Endothelial cell of umbilical vein (primary cell): Measurements from ENCODE around the gene ACER1. TPM values are rescaled to one million over a fixed set of nuclear protein-coding genes. Genes with fewer than 3 reads are reported as not detected.

Experiments used
- BruUV-seq: library from RNA; stranded (reverse); fragments of 400-500 nt; replicated peaks from 2 replicates; lab custom pipeline; 2021; lab: Mats Ljungman, UMichigan
- CTCF ChIA-PET: fragments of 300-600, 350-600 bp; sonication (Branson Sonifier 250); formaldehyde crosslinking; loops from one replicate; lab custom pipeline; 2021; ENCODE audit warnings: antibody characterized with exemption, inconsistent platforms; lab: Charles Lee
- POLR2A ChIA-PET: fragments of 300-600, 350-600 bp; sonication (Branson Sonifier 250); formaldehyde crosslinking; loops from one replicate; lab custom pipeline; 2021; ENCODE audit warnings: antibody characterized with exemption, inconsistent platforms; lab: Charles Lee
- DNase-seq: peaks from one replicate; pipeline ENCODE4 v3.0.0-alpha.2; 2011; ENCODE audit warnings: low read depth, low spot score
- FAIRE-seq: peaks from 2 replicates; lab custom pipeline; 2011; peaks lifted over from hg19 to GRCh38; lab: Jason Lieb, UNC
- H2AFZ ChIP-seq: 2 replicates; pipeline ENCODE4 v1.6.0; 2012; ENCODE audit warnings: low read depth, low read length, control low read depth, inconsistent platforms
- H3K27ac ChIP-seq: 2 replicates; pipeline ENCODE4 v1.5.1; 2011; ENCODE audit warnings: low read depth, mild to moderate bottlenecking, control low read depth, low read length, moderate library complexity; ENCODE audit not compliant: insufficient read depth
- H3K27me3 ChIP-seq, 2 experiments: 2 replicates each; pipeline versions ENCODE4 v1.6.0 to v1.6.1; 2011; ENCODE audit warnings: low read length in 2 of 2, mixed read lengths in 1 of 2; ENCODE audit not compliant: control insufficient read depth in 2 of 2, insufficient read depth in 2 of 2
- H3K36me3 ChIP-seq, 2 experiments: 2 replicates in 1 of 2; 3 replicates in 1 of 2; pipeline ENCODE4 v1.5.1; 2011; ENCODE audit warnings: low read length in 2 of 2, mild to moderate bottlenecking in 1 of 2, moderate library complexity in 1 of 2; ENCODE audit not compliant: control insufficient read depth in 2 of 2, insufficient read depth in 2 of 2; ENCODE audit errors: extremely low read depth in 1 of 2
- H3K4me1 ChIP-seq: 3 replicates; pipeline ENCODE4 v1.5.1; 2011; ENCODE audit warnings: mild to moderate bottlenecking, low read length; ENCODE audit not compliant: control insufficient read depth, insufficient read depth; ENCODE audit errors: extremely low read depth
- H3K4me2 ChIP-seq: 2 replicates; pipeline ENCODE4 v1.6.1; 2011; ENCODE audit warnings: low read length, control low read depth, mixed read lengths; ENCODE audit not compliant: insufficient read depth
- H3K4me3 ChIP-seq, 3 experiments: fragments of 200-600 bp in 1 of 3; sonication (generic), shearing (Covaris generic) in 1 of 3; replicated peaks in 1 of 3; 2 replicates each; pipeline ENCODE4 v1.5.1; 2011 to 2016; ENCODE audit warnings: control low read depth in 3 of 3, low read length in 3 of 3, mild to moderate bottlenecking in 2 of 3, inconsistent platforms in 1 of 3, low read depth in 1 of 3, moderate library complexity in 1 of 3; ENCODE audit not compliant: insufficient read depth in 1 of 3
- H3K79me2 ChIP-seq: 2 replicates; pipeline ENCODE4 v1.6.0; 2012; ENCODE audit warnings: low read length, inconsistent platforms; ENCODE audit not compliant: control insufficient read depth, insufficient read depth
- H3K9ac ChIP-seq: replicated peaks from 2 replicates; pipeline ENCODE3; 2011; ENCODE audit warnings: low read length, control low read depth; ENCODE audit not compliant: insufficient read depth; ENCODE audit errors: extremely low read depth
- H3K9me1 ChIP-seq: replicated peaks from 3 replicates; pipeline ENCODE4 v1.6.0; 2011; ENCODE audit warnings: mild to moderate bottlenecking, low read length; ENCODE audit not compliant: control insufficient read depth, insufficient read depth; ENCODE audit errors: extremely low read depth
- H3K9me3 ChIP-seq: replicated peaks from 2 replicates; pipeline ENCODE4 v1.5.1; 2012; ENCODE audit warnings: low read length, inconsistent platforms; ENCODE audit not compliant: control insufficient read depth, insufficient read depth
- H4K20me1 ChIP-seq: replicated peaks from 2 replicates; pipeline ENCODE3; 2011; ENCODE audit warnings: mild to moderate bottlenecking, low read length; ENCODE audit not compliant: control insufficient read depth, insufficient read depth; ENCODE audit errors: extremely low read depth
- EZH2 ChIP-seq: IDR thresholded peaks from 2 replicates; pipeline ENCODE4 v1.6.1; 2012; ENCODE audit warnings: borderline replicate concordance, low read depth, mild to moderate bottlenecking, moderate library complexity, low read length, inconsistent platforms; ENCODE audit not compliant: severe bottlenecking
- FOS ChIP-seq: IDR thresholded peaks from 2 replicates; pipeline ENCODE4 v1.6.1; 2011; ENCODE audit warnings: mild to moderate bottlenecking, low read length, moderate library complexity, borderline replicate concordance; ENCODE audit not compliant: insufficient read depth
- GATA2 ChIP-seq: IDR thresholded peaks from 2 replicates; pipeline ENCODE4 v1.7.0; 2011; ENCODE audit warnings: low read depth, mild to moderate bottlenecking, moderate library complexity, mixed read lengths, low read length; ENCODE audit not compliant: insufficient read length, insufficient read depth
- JUN ChIP-seq: IDR thresholded peaks from 2 replicates; pipeline ENCODE4 v1.6.1; 2011; ENCODE audit warnings: borderline replicate concordance, low read depth; ENCODE audit not compliant: insufficient read length, insufficient read depth
- MYC ChIP-seq: IDR thresholded peaks from one replicate; pipeline ENCODE4 v1.6.1; 2011; ENCODE audit warnings: mild to moderate bottlenecking, low read depth, low read length
- POLR2A ChIP-seq: IDR thresholded peaks from 2 replicates; pipeline ENCODE4 v1.6.1; 2012; ENCODE audit warnings: low read depth, mild to moderate bottlenecking, control low read depth, low read length
- POLR2AphosphoS5 ChIP-seq: IDR thresholded peaks from 2 replicates; pipeline ENCODE4 v1.6.1; 2012; ENCODE audit warnings: low read depth, mild to moderate bottlenecking, control low read depth, low read length, moderate library complexity; ENCODE audit not compliant: insufficient read depth
- dilution Hi-C: fragments of 300-500 bp; cut with MboI; formaldehyde crosslinking; loops from one replicate; pipeline ENCODE4 v1.15.0; 2019; ENCODE audit warnings: low sequenced_read_pairs; ENCODE audit not compliant: extremely low pct_ligation_motif_present
- intact Hi-C: fragments of 100-400 bp; cut with micrococcal nuclease; formaldehyde crosslinking; loops from one replicate; pipeline ENCODE4 v1.10.0; 2022
- polyA plus RNA-seq, 4 experiments: library from polyadenylated mRNA; depleted of rRNA in 3 of 4; stranded (reverse) in 3 of 4; unstranded in 1 of 4; fragments of >200 nt; gene quantifications; 2 replicates each; pipeline versions ENCODE4 v1.2.1 to v1.2.3, GENCODE V29; 2011 to 2012; ENCODE audit warnings: missing spikeins in 1 of 4
- total RNA-seq: library from RNA; stranded (reverse); gene quantifications from 2 replicates; pipeline ENCODE4 v1.2.3, GENCODE V29; 2021
- TF ChIP-seq, protein P1 (sequence below), 2 donors: IDR thresholded peaks; 1 replicate in 1 of 2; 2 replicates in 1 of 2; pipeline ENCODE4 v1.5.1; 2011; ENCODE audit warnings: low read length in 2 of 2, mild to moderate bottlenecking in 2 of 2, moderate library complexity in 2 of 2, control low read depth in 1 of 2, inconsistent platforms in 1 of 2, low read depth in 1 of 2; ENCODE audit not compliant: insufficient read depth in 1 of 2; ENCODE audit errors: extremely low read depth in 1 of 2
- TF ChIP-seq, protein P2 (sequence below): IDR thresholded peaks from 2 replicates; pipeline ENCODE4 v1.6.1; 2011; ENCODE audit not compliant: insufficient read depth, insufficient read length

The ACER1 gene
- total and polyA plus RNA-seq, 2 donors (not counting 3 experiments of a cell fraction or from before 2014, with no cell fraction given), result 0.04 TPM; not detected in 1

DNA sequence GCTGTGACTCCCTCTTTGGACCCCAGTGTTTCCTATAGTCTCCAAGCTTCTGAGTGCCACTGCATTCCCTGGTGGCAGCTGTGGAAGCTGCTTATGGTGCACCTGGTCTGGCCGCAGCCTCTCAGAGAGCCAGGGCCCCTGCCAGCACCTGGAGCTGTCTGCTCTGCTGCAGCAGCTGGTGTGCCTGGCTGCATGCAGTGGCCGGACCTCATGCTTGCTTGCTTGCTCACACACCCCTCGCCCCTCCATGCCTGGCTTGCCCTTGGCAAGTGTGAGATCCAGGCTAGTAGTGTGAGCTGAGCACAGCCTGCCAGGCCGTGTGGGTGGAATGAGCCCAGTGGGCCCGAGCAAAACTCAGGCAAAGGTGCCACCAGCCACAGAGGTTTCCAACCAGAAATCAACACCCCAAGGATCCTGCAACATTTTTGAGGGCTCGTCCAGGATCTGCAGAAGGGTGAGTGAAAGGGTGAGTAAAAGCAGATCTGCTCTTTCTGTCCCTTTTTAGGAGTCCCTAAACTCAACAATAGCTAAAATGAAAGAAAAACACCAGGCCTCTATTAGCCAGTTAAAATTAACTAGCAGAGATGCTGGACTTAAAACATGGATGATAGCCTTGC lies 46.0 kb downstream of the ACER1 start:
- H3K4me3 ChIP-seq, result no peak overlapping the region
- intact Hi-C loops (no loop called here), dilution Hi-C loops (no loop called here)
- H2AFZ ChIP-seq, result no peak overlapping the region
- H4K20me1 ChIP-seq, result no peaks in the 10 kb centered on the region
- H3K27ac ChIP-seq, result no peak overlapping the region
- no peak overlapping the region for H3K4me2 ChIP-seq
- H3K36me3 ChIP-seq, result no peaks in the 10 kb centered on the region
- ChIA-PET CTCF (interaction anchor here (0.8 to 2.4 kb wide), 5 partner anchors 15 to 162 kb away, joined by 3 to 10 read pairs (median 4); no protein-coding TSS in a partner anchor), POLR2A (interaction anchor here (0.5 kb wide), 1 partner anchor 61 kb away, joined by 5 read pairs; no protein-coding TSS in a partner anchor)
- no peaks in the 10 kb centered on the region for H3K79me2 ChIP-seq
- DNase-seq (no peak), FAIRE-seq (no peak)
- TF ChIP-seq POLR2AphosphoS5, result no peak
- no peak for TF ChIP-seq POLR2A
- TF ChIP-seq, protein P1, sequence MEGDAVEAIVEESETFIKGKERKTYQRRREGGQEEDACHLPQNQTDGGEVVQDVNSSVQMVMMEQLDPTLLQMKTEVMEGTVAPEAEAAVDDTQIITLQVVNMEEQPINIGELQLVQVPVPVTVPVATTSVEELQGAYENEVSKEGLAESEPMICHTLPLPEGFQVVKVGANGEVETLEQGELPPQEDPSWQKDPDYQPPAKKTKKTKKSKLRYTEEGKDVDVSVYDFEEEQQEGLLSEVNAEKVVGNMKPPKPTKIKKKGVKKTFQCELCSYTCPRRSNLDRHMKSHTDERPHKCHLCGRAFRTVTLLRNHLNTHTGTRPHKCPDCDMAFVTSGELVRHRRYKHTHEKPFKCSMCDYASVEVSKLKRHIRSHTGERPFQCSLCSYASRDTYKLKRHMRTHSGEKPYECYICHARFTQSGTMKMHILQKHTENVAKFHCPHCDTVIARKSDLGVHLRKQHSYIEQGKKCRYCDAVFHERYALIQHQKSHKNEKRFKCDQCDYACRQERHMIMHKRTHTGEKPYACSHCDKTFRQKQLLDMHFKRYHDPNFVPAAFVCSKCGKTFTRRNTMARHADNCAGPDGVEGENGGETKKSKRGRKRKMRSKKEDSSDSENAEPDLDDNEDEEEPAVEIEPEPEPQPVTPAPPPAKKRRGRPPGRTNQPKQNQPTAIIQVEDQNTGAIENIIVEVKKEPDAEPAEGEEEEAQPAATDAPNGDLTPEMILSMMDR (IDR thresholded peaks at IDR 0.05; ENCODE audit: extremely low read depth in 1 of 2, insufficient read depth in 1 of 2, low read depth in 1 of 2, low read length in 2 of 2), result no peak
- no peak for TF ChIP-seq GATA2
- TF ChIP-seq JUN, result no peak
- TF ChIP-seq, protein P2, sequence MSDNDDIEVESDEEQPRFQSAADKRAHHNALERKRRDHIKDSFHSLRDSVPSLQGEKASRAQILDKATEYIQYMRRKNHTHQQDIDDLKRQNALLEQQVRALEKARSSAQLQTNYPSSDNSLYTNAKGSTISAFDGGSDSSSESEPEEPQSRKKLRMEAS, result no peak
- no peak for TF ChIP-seq MYC
- no peak for TF ChIP-seq EZH2
- no peak for TF ChIP-seq FOS
- H3K9ac ChIP-seq, result no peak overlapping the region
- H3K27me3 ChIP-seq, result no peaks in the 10 kb centered on the region
- H3K9me3 ChIP-seq, result peaks cover 2% of the 10 kb centered on the region
- BruUV-seq, result no TSS peak
- H3K4me1 ChIP-seq, result no peaks in the 10 kb centered on the region
- H3K9me1 ChIP-seq, result no peaks in the 10 kb centered on the region
